Measurements from ENCODE around the gene LEKR1.

- no peak for TF ChIP-seq POLR2A (IDR thresholded peaks at IDR 0.05)
- no peak for TF ChIP-seq CTCF (IDR thresholded peaks at IDR 0.05)
Measured at GRCh38 chr3:157023226-157023625, 197.1 kb downstream of the LEKR1 start.

All from tibial nerve (tissue), 3 donors.